ENCODE measurements around the gene SULT1C4. TPM values are rescaled to one million over a fixed set of nuclear protein-coding genes. Genes with fewer than 3 reads are reported as not detected.

SULT1C4 gene
- total RNA-seq, 4 donors from 2014 or later: 1.7 to 5.2 (median 3.7) TPM

GRCh38 chr2:108414945-108415344, 37.2 kb downstream of the SULT1C4 start:
- TF ChIP-seq CTCF (IDR thresholded peaks at IDR 0.05) (no peak), EP300 (IDR thresholded peaks at IDR 0.05) (no peak), POLR2A (IDR thresholded peaks at IDR 0.05; ENCODE audit: low read depth) (no peak)
- no peak for DNase-seq (ENCODE audit: extremely low spot score)
- WGBS: 94% methylated on average over 2 of the region's 2 CpGs
- intact Hi-C loops (cut with DNase I): no loop called here
- H3K27me3 ChIP-seq: no peaks in the 10 kb centered on the region
- no peak overlapping the region for H3K27ac ChIP-seq (replicated peaks in 1 of 4)
- H3K4me3 ChIP-seq: no peak overlapping the region
- H3K9me3 ChIP-seq: no peaks in the 10 kb centered on the region
- H3K4me1 ChIP-seq: no peaks in the 10 kb centered on the region
- H3K36me3 ChIP-seq: no peaks in the 10 kb centered on the region

DNA sequence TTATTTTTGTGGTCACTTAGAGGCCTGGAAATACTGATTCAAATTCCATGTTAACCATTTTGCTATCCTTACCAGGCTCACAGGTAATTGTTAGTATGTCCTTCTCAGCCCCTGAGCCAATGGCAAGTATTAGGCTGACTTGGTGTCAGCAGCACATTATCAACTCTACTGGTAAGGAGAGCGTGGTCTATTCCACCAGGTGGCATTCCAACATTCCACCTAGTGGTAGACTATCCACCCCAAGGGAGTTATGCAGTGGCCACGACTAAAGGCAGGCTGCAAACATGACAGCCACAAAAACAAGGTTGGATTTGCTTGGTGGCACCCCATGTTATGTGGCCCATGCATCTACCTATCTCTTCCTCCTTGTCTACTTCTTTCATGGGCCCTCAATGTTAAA, 39.5 kb downstream of the SULT1C4 start:
- Histone ChIP-seq H3K4me1 (no peaks in the 10 kb centered on the region), H3K4me3 (no peak overlapping the region), H3K9me3 (no peaks in the 10 kb centered on the region), H3K36me3 (no peaks in the 10 kb centered on the region), H3K27me3 (no peaks in the 10 kb centered on the region), H3K27ac (replicated peaks in 1 of 4) (no peak overlapping the region)
- DNase-seq (ENCODE audit: extremely low spot score): no peak
- intact Hi-C loops (cut with DNase I): no loop called here
- TF ChIP-seq POLR2A (IDR thresholded peaks at IDR 0.05; ENCODE audit: low read depth) (no peak), EP300 (IDR thresholded peaks at IDR 0.05) (no peak), CTCF (IDR thresholded peaks at IDR 0.05) (no peak), POLR2AphosphoS5 (IDR thresholded peaks at IDR 0.05) (no peak)
- 81% methylated on average over 2 of the region's 2 CpGs for WGBS

DNA sequence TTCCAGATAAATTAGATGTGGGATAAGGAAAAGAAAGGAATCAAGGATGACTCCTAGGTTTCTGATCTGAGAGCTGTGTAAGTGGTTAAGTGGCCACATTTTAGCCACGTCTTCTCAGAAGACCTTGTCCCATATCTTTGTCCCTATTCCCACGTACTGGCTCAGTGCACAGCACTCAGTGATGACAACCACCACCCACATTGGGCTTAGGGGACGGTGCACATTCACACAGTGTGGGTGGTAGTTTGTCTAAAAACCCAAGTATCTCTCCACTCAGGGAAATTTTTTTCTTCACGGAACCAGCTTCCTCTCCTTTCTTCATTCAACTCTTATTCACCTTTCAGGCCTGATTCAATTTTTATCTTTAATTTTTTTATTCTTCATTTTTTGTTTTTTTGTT, 40.7 kb downstream of the SULT1C4 start:
- H3K27ac ChIP-seq (replicated peaks in 1 of 4): no peak overlapping the region
- H3K27me3 ChIP-seq: no peaks in the 10 kb centered on the region
- H3K4me3 ChIP-seq: no peak overlapping the region
- no peaks in the 10 kb centered on the region for H3K9me3 ChIP-seq
- TF ChIP-seq POLR2A (IDR thresholded peaks at IDR 0.05; ENCODE audit: low read depth) (no peak), POLR2AphosphoS5 (IDR thresholded peaks at IDR 0.05) (no peak), EP300 (IDR thresholded peaks at IDR 0.05) (no peak), CTCF (IDR thresholded peaks at IDR 0.05) (no peak)
- 85% methylated on average over 4 of the region's 4 CpGs for WGBS
- intact Hi-C loops (cut with DNase I): no loop called here
- no peak for DNase-seq (ENCODE audit: extremely low spot score)
- H3K4me1 ChIP-seq: no peaks in the 10 kb centered on the region
- H3K36me3 ChIP-seq: no peaks in the 10 kb centered on the region

GRCh38 chr2:108423067-108423466, 45.3 kb downstream of the SULT1C4 start:
- WGBS: 94% methylated on average over 1 of the region's 1 CpG
- intact Hi-C loops (cut with DNase I): no loop called here
- Histone ChIP-seq H3K4me3 (no peak overlapping the region), H3K4me1 (no peaks in the 10 kb centered on the region), H3K27me3 (no peaks in the 10 kb centered on the region), H3K27ac (replicated peaks in 1 of 4) (no peak overlapping the region), H3K9me3 (no peaks in the 10 kb centered on the region), H3K36me3 (no peaks in the 10 kb centered on the region)
- no peak for DNase-seq (ENCODE audit: extremely low spot score)
- TF ChIP-seq POLR2A (IDR thresholded peaks at IDR 0.05; ENCODE audit: low read depth) (no peak), EP300 (IDR thresholded peaks at IDR 0.05) (no peak), CTCF (IDR thresholded peaks at IDR 0.05) (no peak), POLR2AphosphoS5 (IDR thresholded peaks at IDR 0.05) (no peak)

DNA sequence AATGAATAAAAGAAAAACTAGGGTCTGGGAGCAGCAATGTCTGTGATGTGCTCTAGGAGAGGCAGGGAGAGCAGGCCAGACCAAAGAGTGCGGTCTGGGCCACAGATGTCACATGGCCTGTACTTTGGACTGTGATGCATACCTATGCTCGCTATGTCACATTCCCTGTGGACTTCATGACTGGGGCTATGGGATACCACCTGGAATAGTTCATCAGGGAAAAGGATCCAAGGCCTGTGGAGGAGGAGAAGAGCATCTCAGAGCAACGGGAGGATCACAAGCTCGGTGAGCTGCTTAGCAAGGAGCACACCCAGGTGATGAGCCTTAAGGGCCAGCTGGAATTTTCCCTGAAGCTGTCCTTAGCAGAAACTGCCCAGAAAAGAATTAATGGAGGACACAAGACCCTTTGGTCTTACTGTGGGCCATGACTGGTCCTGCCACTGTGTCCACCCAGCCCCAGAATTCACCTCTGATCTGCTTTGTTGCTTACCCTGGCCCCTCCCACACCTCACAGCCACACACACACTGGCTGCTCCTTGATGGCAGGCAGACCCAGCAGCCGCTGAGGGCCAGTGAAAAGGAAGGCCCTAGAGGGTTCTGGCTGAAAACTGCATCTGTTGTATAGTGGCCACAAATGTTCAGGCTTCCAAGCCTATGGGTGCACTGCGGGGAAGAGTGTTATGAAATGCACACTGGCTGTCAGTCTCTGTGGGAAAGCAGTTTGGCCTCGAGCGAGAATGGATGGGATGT, 45.9 kb downstream of the SULT1C4 start:
- Histone ChIP-seq H3K27me3 (no peaks in the 10 kb centered on the region), H3K4me1 (no peaks in the 10 kb centered on the region), H3K27ac (replicated peaks in 1 of 4) (no peak overlapping the region), H3K9me3 (no peaks in the 10 kb centered on the region), H3K36me3 (no peaks in the 10 kb centered on the region), H3K4me3 (no peak overlapping the region)
- no peak for DNase-seq (ENCODE audit: extremely low spot score)
- no peak for TF ChIP-seq POLR2AphosphoS5 (IDR thresholded peaks at IDR 0.05)
- intact Hi-C loops (cut with DNase I): no loop called here
- WGBS: 89% methylated on average over 8 of the region's 8 CpGs

Data from esophagus muscularis mucosa (tissue), 4 donors.